Activated CD8-positive, alpha-beta T cell treated with anti-CD3 and anti-CD28 coated beads, Interleukin-2, amount 10 ng/mL, durations not matched to agents 7 days and 5 days (primary cell): ENCODE measurements around the gene CEBPG. TPM values are rescaled to one million over a fixed set of nuclear protein-coding genes. Genes with fewer than 3 reads are reported as not detected.

Experiments
- ATAC-seq: fragments of 150-1000 bp; cut with Tn5 transposase; one replicate; pipeline ENCODE4 v1.10.0; 2021; ENCODE audit warnings: moderate library complexity
- CTCF ChIA-PET: fragments of 350-600 bp; sonication (Branson Sonifier 250); formaldehyde crosslinking; loops from one replicate; lab custom pipeline; 2021; ENCODE audit warnings: antibody characterized with exemption; lab: Charles Lee
- POLR2A ChIA-PET: fragments of 350-600 bp; sonication (Branson Sonifier 250); formaldehyde crosslinking; loops from one replicate; lab custom pipeline; 2021; ENCODE audit warnings: antibody characterized with exemption; lab: Charles Lee
- DNase-seq: peaks from one replicate; pipeline ENCODE4 v3.0.0-alpha.2; 2020
- H3K27ac Mint-ChIP-seq: one replicate; pipeline ENCODE4 v1.8.0; 2021; ENCODE audit warnings: mild to moderate bottlenecking, mixed read lengths
- H3K27me3 Mint-ChIP-seq: one replicate; pipeline ENCODE4 v1.8.0; 2021; ENCODE audit warnings: low read depth, mixed read lengths
- H3K36me3 Mint-ChIP-seq: one replicate; pipeline ENCODE4 v1.8.0; 2021; ENCODE audit warnings: low read depth, mixed read lengths
- H3K4me1 Mint-ChIP-seq: one replicate; pipeline ENCODE4 v1.8.0; 2021; ENCODE audit warnings: low read depth, mixed read lengths
- H3K4me3 Mint-ChIP-seq: one replicate; pipeline ENCODE4 v1.8.0; 2021; ENCODE audit warnings: mild to moderate bottlenecking, mixed read lengths
- H3K9me3 Mint-ChIP-seq: one replicate; pipeline ENCODE4 v1.8.0; 2022; ENCODE audit warnings: mixed read lengths; ENCODE audit not compliant: insufficient read depth
- total RNA-seq, 2 experiments: library from RNA; stranded (reverse); gene quantifications; one replicate each; pipeline ENCODE4 v1.2.3, GENCODE V29; 2021

The CEBPG gene
- total RNA-seq, 2 experiments from 2014 or later = 19.6 to 20.6 TPM

DNA sequence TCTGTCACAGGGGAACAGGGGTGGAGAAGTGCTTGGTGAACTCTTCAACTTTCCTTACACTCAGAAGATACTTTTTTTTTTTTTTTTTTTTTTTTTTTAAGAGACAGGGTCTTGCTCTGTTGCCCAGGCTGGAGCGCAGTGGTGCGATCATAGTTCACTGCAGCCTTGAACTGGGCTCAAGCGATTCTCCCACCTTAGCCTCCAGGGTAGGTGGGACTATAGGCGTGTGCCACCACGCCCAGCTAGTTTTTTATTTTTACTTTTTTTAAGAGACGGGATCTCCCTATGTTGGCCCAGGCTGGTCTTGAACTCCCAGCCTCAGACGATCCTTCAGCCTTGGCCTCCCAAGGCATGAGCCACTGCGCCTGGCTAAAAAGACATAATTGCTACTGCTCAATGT, 11.5 kb downstream of the CEBPG start:
- no peak overlapping the region for H3K27ac Mint-ChIP-seq
- no peaks in the 10 kb centered on the region for H3K9me3 Mint-ChIP-seq
- no peaks in the 10 kb centered on the region for H3K4me1 Mint-ChIP-seq
- POLR2A ChIA-PET = no interaction called here
- H3K27me3 Mint-ChIP-seq = no peaks in the 10 kb centered on the region
- no peak for ATAC-seq
- H3K36me3 Mint-ChIP-seq = peaks cover 6% of the 10 kb centered on the region
- DNase-seq = no peak
- CTCF ChIA-PET = interaction anchor here (1.5 kb wide), 1 partner anchor 11 kb away, joined by 4 read pairs; no protein-coding TSS in a partner anchor
- no peak overlapping the region for H3K4me3 Mint-ChIP-seq

DNA sequence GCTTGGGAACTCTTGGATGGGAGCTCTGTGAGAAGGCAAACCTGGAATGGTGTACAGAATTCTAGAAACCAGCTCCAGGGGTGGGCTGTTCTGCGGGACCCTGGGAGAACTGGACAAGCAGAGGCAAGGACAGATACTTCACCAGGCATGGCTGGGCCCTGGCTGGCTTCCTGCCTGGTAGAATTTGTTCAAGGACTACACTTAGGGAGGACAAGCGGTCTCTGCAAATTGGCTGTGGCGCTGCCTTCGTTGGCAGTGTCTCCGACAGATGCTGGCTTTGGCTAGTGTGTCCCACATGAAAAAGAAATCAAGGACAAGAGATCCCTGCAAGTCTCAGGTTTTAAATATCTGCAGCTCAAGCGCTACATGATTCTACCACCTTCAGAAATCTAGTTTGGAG, 12.4 kb downstream of the CEBPG start:
- no peak for ATAC-seq
- no peak for DNase-seq
- H3K27ac Mint-ChIP-seq = no peak overlapping the region
- CTCF ChIA-PET = no interaction called here
- no peak overlapping the region for H3K4me3 Mint-ChIP-seq
- POLR2A ChIA-PET = no interaction called here
- no peaks in the 10 kb centered on the region for H3K27me3 Mint-ChIP-seq
- no peaks in the 10 kb centered on the region for H3K4me1 Mint-ChIP-seq
- peaks cover 5% of the 10 kb centered on the region for H3K36me3 Mint-ChIP-seq
- H3K9me3 Mint-ChIP-seq = no peaks in the 10 kb centered on the region

DNA sequence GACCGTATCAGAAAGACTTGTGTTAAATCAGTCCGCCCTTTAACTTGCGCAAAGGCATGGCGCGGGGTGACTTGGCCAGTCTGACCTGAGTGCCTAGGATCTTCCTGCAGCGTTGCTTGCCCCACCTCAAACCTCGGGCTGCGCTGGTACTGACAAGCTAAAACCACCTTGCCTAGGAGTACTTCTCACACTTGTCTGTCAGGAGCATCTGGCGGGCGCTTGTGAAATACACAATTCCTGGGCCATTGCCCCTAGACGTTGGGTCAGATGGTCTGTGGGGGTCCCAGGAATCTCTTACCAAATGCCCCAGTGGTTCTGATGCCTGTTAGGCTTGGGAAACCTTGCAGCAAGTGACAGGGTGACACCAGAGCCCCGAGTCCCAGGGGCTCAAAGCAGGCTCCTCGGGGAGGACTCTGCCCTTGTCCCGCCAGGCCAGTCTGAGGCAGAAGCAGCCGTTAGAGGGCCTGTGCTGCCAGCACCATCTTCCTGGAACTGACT, 12.9 kb downstream of the CEBPG start:
- Mint-ChIP-seq H3K27me3 (no peaks in the 10 kb centered on the region), H3K27ac (no peak overlapping the region), H3K36me3 (peaks cover under 1% of the 10 kb centered on the region), H3K4me1 (no peaks in the 10 kb centered on the region), H3K9me3 (no peaks in the 10 kb centered on the region), H3K4me3 (no peak overlapping the region)
- ChIA-PET POLR2A (no interaction called here), CTCF (no interaction called here)
- DNase-seq = no peak
- no peak for ATAC-seq

DNA sequence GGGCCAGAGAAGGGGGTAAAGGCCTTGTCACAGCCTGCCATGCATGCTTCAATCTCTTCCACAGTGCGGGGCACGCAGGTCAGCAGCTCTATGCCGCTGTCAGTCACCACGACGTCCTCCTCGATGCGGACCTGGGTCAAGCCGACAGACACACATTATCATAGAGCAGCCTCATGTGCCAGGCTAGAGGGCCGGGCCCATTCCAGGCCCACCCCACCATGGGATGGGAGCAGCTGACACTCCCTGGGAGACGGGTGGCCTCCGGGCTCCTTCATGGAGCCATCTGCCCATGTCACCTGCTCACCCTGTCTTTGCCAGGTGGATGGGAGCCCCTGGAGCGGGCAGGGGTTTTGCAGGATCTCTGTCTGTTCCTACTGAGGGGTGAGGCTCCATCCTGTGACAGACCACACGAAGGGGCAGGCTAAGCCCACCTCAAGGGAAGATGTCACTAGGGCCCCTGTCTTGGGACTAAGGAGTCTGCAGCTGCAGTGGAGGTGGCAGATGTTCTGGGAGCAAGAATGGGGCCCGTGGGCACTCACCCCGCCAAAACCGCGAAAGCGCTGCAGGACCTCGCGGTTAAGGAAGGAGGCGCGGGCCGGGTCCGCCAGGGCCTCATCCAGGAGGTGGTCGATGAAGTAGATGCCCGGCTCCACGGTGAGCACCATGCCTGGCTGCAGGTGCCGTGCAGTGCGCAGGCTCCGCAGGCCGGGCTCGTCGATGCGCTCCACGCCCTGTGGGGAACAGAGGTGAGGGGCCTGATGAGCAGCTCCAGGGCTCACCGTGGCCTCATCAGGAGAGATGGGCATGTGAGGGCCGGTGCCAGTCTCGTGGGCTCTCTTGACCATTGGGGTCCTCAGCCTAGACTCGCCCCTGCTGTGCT, 14.1 kb downstream of the CEBPG start:
- no peak overlapping the region for H3K4me3 Mint-ChIP-seq
- no peaks in the 10 kb centered on the region for H3K9me3 Mint-ChIP-seq
- POLR2A ChIA-PET = no interaction called here
- DNase-seq (no peak), ATAC-seq (no peak)
- H3K36me3 Mint-ChIP-seq = no peaks in the 10 kb centered on the region
- no peak overlapping the region for H3K27ac Mint-ChIP-seq
- CTCF ChIA-PET = no interaction called here
- H3K27me3 Mint-ChIP-seq = no peaks in the 10 kb centered on the region
- no peaks in the 10 kb centered on the region for H3K4me1 Mint-ChIP-seq

DNA sequence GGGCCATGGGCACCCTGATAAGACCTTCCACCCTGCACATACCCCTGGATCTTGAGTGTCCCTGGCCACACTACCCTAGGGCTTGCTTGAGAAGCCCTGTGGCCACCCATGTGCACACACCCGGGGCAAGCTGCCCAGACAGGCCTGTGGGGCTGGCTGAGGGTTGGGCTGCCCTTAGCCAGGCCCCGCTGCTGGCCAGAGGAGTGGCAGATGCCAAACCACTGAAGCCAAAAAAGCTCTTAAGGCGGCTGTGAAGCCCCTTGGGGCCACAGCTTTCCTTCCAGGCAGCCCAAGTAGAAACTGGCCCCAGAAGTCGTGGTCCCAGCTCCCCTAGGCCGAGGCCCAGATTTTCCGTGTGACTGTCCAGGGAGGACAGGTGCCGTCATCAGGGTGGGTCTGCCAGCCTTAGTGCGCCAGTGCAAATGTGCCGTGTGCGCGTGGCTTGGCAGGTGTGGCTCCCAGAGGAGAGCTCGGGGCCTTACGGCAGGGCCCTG, 14.8 kb downstream of the CEBPG start:
- Mint-ChIP-seq H3K27ac (no peak overlapping the region), H3K27me3 (no peaks in the 10 kb centered on the region), H3K36me3 (no peaks in the 10 kb centered on the region), H3K9me3 (no peaks in the 10 kb centered on the region), H3K4me3 (no peak overlapping the region), H3K4me1 (no peaks in the 10 kb centered on the region)
- ATAC-seq (no peak), DNase-seq (no peak)
- POLR2A ChIA-PET = no interaction called here
- CTCF ChIA-PET = interaction anchor here (0.8 kb wide), 1 partner anchor 8 kb away, joined by 3 read pairs; no protein-coding TSS in a partner anchor

DNA sequence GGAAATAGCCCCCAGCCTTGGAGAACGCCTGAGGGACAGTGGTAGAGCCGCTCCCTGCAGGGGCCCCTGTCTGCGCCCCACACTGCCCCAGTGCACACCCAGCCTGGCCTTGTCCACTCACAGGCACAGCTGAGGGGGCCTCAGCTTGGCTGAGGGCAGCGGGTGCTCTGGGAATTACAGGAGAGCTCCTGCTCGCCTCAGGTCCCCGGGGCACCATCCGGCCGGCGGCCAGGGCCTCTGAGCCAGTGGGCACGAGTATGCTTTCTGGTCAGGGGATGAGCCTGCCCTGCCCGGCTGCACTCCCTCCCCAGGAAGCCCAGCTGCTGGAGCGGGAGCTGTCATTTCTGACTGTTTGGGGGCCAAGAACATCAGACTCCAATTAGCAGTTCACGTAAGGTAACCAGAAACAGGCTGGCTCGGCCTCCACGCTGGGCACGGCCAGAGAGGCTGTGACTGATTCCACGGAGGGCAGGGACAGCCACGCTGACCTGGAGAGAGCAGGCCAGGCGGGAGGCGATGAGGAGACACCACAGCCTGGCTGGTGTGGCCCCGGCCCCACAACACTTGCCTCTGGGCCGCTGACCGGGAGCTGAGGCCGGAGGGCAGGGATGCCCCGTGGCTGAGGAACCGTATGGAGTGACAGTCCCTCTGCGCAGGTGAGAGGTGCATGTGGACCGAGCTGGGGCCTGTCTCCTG, 15.4 kb downstream of the CEBPG start:
- H3K27me3 Mint-ChIP-seq = no peaks in the 10 kb centered on the region
- no peak for DNase-seq
- no peaks in the 10 kb centered on the region for H3K4me1 Mint-ChIP-seq
- no peak for ATAC-seq
- H3K4me3 Mint-ChIP-seq = no peak overlapping the region
- ChIA-PET CTCF (interaction anchor here (0.8 kb wide), 1 partner anchor 9 kb away, joined by 3 read pairs; no protein-coding TSS in a partner anchor), POLR2A (interaction anchor here (0.6 kb wide), 1 partner anchor 11 kb away, joined by 3 read pairs; no protein-coding TSS in a partner anchor)
- no peak overlapping the region for H3K27ac Mint-ChIP-seq
- no peaks in the 10 kb centered on the region for H3K36me3 Mint-ChIP-seq
- no peaks in the 10 kb centered on the region for H3K9me3 Mint-ChIP-seq

DNA sequence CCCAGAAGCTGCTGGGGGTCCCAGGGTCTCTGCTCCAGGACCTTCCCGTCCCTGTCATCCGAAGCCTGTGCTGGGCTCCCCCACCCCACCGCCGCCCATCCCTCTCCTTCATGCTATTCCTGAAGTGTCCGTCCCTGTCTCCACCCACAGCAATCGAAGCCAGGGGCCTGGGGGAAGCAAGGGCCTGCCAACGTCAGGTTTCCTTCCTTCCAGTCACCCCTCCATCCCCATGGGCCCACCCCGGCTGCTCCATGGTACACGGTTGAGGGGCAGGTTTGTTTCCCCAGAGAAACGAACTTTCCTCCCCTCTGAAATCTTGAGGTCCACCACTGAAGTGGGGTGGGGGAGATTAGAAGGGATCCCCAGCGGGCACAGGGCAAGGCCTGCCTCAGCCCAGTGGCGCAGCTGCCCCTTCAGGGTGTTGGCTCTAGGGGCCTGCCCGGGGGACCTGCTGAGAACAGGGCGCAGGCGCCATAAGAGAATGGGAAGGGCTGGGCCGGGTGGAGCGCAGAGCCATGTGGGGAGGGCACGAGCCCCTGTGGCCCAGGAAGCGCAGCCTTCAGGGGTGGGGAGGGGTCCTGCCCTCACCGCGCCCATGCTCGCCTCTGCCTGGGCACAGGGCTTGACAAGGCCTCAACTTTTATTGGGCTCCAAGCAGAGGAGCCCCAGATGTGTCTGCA, 16.1 kb downstream of the CEBPG start:
- Mint-ChIP-seq H3K36me3 (no peaks in the 10 kb centered on the region), H3K9me3 (no peaks in the 10 kb centered on the region), H3K27ac (no peak overlapping the region), H3K27me3 (no peaks in the 10 kb centered on the region), H3K4me1 (no peaks in the 10 kb centered on the region), H3K4me3 (no peak overlapping the region)
- ChIA-PET POLR2A (interaction anchor here (0.6 kb wide), 1 partner anchor 11 kb away, joined by 3 read pairs; no protein-coding TSS in a partner anchor), CTCF (no interaction called here)
- ATAC-seq (no peak), DNase-seq (no peak)

DNA sequence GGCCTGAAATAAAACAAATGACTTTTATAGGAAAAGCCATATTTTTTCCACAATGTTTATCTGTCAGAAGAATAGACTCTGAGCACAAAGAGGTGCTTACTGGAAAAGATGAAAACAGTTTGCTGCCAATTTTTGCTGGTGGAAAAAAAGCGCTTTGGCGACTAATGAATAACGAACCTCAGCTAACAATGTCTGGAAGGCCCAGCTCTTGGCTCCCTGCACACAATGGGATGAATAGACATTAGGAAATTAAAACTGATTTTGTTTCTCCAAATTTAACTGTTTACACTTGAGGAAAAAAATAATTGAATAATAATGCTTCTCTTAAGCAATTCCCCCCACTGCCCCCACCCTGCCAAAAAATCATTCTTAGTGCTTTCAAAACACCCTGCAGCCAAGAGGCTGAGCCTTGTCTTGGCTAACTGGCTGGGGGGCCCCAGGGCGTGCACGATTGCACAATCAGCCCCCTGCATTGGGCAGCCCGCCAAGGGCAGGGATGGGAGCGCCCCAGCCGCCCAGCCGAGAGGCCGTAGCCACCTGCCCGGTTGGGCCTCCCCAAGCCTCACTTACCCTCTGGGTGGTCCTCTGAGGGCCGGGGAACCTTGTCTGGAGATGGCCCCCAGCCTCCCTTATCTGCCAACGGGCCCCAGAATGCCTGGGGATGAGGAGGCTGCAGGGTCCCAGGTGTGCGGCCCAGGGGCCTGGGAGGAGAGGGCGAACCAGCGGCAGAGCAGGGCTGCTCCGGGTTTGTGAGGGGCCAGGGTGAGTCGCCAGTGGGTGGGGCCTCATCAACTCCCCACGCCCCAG, 16.8 kb downstream of the CEBPG start:
- Mint-ChIP-seq H3K9me3 (no peaks in the 10 kb centered on the region), H3K36me3 (no peaks in the 10 kb centered on the region), H3K4me3 (no peak overlapping the region), H3K4me1 (no peaks in the 10 kb centered on the region), H3K27me3 (no peaks in the 10 kb centered on the region), H3K27ac (no peak overlapping the region)
- DNase-seq (no peak), ATAC-seq (no peak)
- POLR2A ChIA-PET = no interaction called here
- CTCF ChIA-PET = no interaction called here

DNA sequence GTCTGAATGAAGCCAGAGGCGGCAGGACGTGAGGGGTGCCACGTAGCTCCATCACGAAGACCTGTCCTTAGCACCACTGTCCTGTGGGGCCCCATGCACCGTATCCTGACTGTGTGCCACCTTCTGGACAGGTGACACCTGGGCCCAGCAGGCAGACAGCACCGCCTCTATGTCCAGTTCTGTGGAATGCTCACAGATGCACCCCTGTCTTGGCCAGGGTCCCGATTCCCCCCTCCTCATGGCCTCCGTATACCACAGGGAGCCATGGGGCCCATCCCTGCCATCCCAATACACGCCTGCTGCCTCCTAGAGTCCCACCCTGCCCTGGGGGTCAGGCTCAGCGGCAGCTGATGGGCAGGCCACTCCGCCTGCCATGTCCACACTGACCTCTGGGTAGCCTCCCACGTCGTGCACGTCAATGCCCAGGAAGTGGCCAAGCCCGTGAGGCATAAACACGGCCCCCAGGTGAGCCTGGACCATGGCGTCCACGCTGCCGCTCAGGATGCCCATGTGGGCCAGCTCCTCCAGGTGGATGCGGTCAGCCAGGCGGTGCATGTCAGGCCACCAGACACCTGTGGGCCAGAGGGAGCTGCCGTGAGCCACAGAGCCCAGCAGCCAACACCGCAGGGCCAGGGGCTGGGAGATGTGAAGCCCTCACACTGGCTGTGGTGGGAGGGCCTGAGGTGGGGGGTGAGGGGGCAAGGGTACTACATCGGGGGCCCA, 17.6 kb downstream of the CEBPG start:
- POLR2A ChIA-PET = no interaction called here
- no peaks in the 10 kb centered on the region for H3K4me1 Mint-ChIP-seq
- H3K27me3 Mint-ChIP-seq = no peaks in the 10 kb centered on the region
- H3K4me3 Mint-ChIP-seq = no peak overlapping the region
- H3K27ac Mint-ChIP-seq = no peak overlapping the region
- CTCF ChIA-PET = no interaction called here
- H3K36me3 Mint-ChIP-seq = no peaks in the 10 kb centered on the region
- no peaks in the 10 kb centered on the region for H3K9me3 Mint-ChIP-seq
- DNase-seq (no peak), ATAC-seq (no peak)

DNA sequence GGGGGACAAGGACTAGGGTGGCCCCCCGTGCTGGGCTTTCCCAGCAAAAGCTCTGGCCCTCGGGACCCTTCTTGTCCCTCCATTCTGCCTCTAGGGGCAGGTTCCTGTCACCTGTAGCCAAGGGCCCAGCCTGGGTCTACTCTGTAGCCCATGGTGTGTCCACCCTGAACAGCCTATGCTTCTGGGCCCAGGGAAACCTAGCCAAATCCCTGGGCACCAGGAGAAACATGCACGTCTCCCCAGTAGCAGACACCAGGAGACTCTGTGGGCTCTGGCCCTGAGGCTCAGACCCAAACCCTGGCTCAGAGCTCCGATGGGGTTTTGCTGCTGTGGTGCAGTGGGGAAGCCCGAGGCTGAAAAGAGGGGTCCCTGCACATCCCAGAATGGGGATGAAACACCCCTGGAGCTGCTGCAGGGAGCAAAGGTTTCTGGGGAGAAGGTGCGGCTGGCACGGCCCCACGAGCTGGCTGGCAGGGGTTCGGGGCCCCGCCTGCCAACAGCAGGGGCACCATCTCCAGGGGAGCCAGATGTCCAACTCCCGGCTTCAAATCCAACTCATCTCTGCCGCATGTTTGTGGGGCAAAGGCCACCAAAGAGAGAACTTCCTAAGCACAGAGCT, 18.2 kb downstream of the CEBPG start:
- Mint-ChIP-seq H3K9me3 (no peaks in the 10 kb centered on the region), H3K36me3 (no peaks in the 10 kb centered on the region), H3K27me3 (no peaks in the 10 kb centered on the region), H3K4me3 (no peak overlapping the region), H3K4me1 (no peaks in the 10 kb centered on the region), H3K27ac (no peak overlapping the region)
- DNase-seq (no peak), ATAC-seq (no peak)
- ChIA-PET POLR2A (no interaction called here), CTCF (no interaction called here)
